Mononuclear cell (primary cell): ENCODE data around the gene JARID2. TPM values are rescaled to one million over a fixed set of nuclear protein-coding genes. Genes with fewer than 3 reads are reported as not detected.

Experiments used
- H3K27me3 ChIP-seq: 2 replicates; pipeline ENCODE4 v1.6.0; 2011; ENCODE audit warnings: low read length, control low read depth; ENCODE audit not compliant: insufficient read depth
- H3K4me1 ChIP-seq: 2 replicates; pipeline ENCODE4 v1.5.1; 2011; ENCODE audit warnings: mild to moderate bottlenecking, low read length, control low read depth; ENCODE audit not compliant: insufficient read depth
- H3K4me3 ChIP-seq: 2 replicates; pipeline ENCODE4 v1.5.1; 2011; ENCODE audit warnings: mild to moderate bottlenecking, low read length, moderate library complexity
- H3K9me3 ChIP-seq: 2 replicates; pipeline ENCODE4 v1.5.1; 2011; ENCODE audit warnings: low read depth, mild to moderate bottlenecking, control low read depth, low read length
- total RNA-seq: library from RNA; depleted of rRNA; stranded (reverse); fragments of >200 nt; gene quantifications from one replicate; pipeline ENCODE4 v1.2.3, GENCODE V29; 2012

JARID2 gene
- total RNA-seq, 1 donor = 74.8 TPM

DNA sequence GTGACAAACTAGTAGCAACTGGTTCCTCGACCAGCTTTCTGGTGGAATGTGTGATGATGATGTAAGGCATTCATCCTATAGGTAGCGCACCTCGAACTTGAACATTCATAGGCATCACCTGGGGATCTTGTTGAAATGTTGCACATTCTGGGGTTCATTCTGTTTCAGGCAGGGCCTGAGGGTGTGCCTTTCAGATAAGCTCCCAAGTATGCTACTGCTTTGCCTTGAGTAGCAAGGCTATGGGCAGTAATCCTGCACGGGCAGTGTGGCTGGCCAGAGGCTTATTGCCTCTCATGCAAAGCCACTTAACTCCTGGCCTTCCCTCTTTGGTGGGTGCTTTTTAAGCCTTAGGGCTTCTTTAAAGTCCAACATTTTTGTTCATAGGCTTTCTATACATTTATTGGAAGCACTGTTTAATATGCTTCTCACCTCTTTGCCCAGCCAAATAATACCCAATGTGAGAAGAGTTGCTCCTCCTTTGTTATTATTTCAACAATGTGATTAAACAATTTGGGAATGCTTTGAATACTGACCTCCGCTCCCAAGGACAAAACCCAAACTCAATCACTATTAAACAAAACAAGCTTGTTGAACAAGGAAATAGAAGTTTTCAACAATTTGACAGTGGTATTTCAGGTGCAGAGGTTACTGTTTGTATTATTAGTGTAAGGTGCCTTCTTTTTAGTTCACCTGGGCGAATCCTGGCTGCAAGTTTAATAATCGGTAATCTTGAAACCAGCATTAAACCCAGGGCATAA, 57.5 kb downstream of the JARID2 start:
- Histone ChIP-seq H3K27me3 (no peaks in the 10 kb centered on the region), H3K9me3 (no peaks in the 10 kb centered on the region), H3K4me1 (peaks cover 83% of the 10 kb centered on the region)

DNA sequence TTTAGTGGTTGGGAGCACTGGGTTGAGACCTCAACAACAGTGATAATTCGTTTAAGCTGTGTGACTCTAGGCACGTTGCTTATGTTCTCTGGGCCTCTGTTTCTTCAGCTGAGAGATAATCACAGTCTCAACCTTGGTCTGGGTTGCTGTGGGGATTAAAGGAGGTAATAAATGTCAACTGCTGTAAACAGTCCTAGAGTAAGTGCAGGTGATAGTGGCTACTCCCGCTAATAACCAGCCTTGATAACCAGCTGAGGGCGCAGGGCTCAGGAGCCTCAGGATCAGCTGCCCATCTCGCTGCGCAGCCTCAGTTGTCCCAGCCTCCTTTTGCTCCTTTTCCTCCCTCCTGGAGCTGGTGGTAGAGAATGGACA, 58.0 kb downstream of the JARID2 start:
- Histone ChIP-seq H3K9me3 (no peaks in the 10 kb centered on the region), H3K27me3 (no peaks in the 10 kb centered on the region), H3K4me3 (no peak overlapping the region), H3K4me1 (peaks cover 83% of the 10 kb centered on the region)

More for the DNA sequence above, 57.5 kb downstream of the JARID2 start:
- no peak overlapping the region for H3K4me3 ChIP-seq

DNA sequence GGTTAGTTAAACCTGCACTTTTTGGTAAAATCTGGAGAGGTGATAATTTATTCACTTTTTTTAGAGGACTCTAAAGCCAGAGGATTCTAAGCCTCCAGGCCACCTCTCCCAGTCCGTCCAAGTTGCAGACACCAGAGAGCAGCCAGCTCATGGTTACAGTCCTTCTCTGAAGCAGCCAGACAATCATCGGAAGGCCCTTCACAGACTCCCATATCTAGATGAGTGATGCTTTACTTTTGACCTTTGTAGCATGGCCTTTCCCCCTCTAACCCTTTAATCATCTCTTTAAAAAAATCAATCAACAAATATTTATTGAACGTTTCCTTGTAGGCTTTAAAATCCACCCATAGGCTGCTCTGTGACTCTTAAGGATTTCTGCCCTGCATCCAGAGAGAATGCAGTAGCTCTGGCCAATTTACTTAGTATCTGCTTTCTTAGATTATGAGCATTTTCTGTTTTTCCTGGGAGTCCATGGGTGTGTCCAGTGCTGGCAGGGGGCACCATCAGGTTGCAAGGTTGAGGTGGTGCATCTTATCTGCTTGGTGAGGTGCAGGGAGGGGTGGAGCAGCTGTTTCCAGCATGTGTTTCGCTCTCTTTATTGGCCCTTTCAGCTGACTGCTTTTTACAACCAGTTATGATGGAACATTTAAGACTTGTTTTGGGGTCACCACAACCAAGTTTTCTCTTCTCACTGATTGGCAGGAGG, 58.6 kb downstream of the JARID2 start:
- Histone ChIP-seq H3K27me3 (no peaks in the 10 kb centered on the region), H3K9me3 (no peaks in the 10 kb centered on the region), H3K4me1 (peaks cover 81% of the 10 kb centered on the region), H3K4me3 (no peak overlapping the region)

DNA sequence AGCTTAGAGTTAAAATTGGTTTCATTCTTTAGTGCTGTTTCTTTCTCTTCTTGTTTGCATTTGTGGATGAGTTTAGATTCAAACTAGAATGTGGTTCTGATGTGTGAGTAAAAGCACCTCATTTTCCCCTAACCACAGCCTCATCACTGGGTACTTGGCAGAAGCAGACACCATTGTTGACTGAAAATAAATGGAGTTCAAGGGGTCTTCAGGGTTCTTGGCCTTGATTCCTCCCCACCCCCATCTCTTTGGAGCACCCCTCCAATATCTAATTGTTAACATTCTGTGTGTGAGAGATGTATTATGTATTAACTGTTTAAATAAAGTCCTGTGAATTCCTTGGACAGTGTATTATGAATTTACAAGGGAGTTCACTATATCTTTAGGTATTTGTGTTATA, 59.6 kb downstream of the JARID2 start:
- Histone ChIP-seq H3K9me3 (no peaks in the 10 kb centered on the region), H3K27me3 (no peaks in the 10 kb centered on the region), H3K4me1 (peaks cover 77% of the 10 kb centered on the region), H3K4me3 (no peak overlapping the region)

DNA sequence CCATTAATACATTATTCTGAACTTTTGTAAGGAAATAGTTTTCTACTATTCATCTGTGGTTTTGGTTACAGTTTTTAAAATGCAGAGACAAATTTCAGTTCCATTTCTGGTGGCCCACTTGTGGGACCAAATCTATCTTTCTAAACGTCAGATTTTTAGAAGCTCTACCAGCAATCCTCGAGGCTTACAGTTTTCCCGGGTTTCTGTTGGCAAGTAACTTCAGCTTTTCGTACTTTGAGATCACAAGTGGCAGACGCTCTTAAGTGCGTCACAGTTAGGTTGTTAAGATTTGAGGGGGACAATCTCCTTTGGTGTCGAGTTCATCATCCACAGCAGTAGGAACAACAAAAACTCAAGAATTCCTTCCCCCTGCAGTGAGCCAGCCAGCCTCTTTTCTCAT, 60.0 kb downstream of the JARID2 start:
- Histone ChIP-seq H3K9me3 (no peaks in the 10 kb centered on the region), H3K4me3 (no peak overlapping the region), H3K4me1 (peaks cover 77% of the 10 kb centered on the region), H3K27me3 (no peaks in the 10 kb centered on the region)

DNA sequence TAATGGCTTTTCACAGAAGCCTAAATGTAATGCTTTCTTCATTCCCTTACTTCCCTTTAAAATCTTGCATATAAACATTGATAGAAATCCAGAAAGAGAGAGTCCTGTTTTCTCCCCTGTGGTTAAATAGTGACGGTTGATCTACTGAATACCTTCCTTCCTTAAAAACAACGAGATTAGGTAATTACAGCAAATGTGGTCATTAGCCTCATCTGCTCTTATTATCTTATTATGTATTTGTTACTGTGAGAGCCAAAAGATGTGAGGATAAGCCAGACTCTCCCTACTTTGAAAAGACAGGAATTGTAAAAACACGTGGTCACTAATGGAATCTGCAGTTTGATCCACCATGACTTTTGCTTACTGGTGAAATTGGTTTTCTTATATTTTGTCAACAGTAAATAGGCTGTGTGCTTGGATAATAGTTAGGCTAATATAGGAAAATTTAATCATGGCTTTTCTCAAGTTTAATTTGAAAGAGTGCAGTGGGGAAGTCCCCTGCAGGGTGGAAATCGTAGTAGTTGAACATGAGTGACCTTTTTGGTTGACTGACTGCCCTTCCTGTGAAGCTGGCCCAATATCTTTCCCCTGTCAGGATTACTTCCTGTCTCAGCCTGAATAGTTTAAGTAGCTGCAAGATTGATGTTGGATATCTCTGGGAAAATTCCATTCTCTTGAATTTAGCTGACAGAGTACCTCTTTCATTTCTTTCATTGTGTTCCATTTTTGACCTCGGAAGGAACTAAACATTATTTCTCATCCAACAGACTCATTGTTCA, 62.8 kb downstream of the JARID2 start:
- Histone ChIP-seq H3K9me3 (no peaks in the 10 kb centered on the region), H3K4me3 (no peak overlapping the region), H3K4me1 (peaks cover 90% of the 10 kb centered on the region), H3K27me3 (no peaks in the 10 kb centered on the region)

DNA sequence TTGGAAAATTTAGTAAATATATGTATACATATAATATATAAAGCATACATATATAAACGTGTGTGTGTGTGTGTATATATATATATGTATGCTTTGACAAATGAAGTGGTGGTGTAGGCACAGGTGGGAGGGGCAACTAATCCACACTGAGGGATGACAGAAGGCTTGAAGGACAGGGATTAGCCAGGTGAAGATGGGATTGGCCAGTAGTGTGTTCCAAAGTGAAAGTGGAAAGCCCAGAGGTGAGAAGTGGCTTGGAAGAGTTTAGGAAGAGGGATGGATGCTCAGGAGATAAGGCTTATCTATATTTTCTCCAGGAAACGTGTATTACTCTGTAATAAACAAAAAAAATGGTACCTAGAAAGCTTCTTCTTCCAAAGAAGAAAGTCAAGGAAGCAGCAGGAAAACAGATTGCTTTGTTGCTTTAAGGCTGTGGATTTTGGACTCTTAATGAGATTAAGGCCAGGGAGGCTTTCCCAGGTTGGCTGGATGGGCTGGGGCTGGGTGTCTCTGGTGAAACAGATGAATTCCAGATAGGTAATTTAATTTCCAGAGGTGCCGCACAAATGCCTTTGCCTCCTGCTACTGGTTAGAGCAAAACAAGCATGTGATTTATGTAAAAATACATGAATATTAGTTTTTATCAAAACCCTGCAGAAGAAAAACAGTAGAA, 63.9 kb downstream of the JARID2 start:
- H3K4me3 ChIP-seq = no peak overlapping the region
- peaks cover 85% of the 10 kb centered on the region for H3K4me1 ChIP-seq
- no peaks in the 10 kb centered on the region for H3K27me3 ChIP-seq
- H3K9me3 ChIP-seq = no peaks in the 10 kb centered on the region

DNA sequence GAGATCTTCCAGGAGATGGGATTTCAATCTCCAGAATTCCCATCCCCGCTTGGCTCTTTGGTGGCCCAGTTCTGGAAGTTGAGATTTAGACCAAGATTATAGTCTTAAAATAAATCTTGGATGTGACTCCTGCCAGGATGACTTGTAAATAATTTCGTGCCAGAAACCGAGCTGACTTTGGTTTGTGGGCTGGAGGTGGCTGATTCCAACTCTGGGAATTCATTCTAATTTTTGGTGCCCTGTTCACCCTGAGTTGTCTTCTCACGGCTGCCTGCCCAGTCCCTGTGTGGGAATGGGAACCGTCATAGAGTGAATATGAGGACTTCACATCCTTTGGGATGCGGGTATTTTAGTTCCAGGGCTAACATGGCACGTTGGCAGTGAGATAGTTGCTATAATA, 64.8 kb downstream of the JARID2 start:
- H3K4me1 ChIP-seq = peaks cover 76% of the 10 kb centered on the region
- no peaks in the 10 kb centered on the region for H3K27me3 ChIP-seq

DNA sequence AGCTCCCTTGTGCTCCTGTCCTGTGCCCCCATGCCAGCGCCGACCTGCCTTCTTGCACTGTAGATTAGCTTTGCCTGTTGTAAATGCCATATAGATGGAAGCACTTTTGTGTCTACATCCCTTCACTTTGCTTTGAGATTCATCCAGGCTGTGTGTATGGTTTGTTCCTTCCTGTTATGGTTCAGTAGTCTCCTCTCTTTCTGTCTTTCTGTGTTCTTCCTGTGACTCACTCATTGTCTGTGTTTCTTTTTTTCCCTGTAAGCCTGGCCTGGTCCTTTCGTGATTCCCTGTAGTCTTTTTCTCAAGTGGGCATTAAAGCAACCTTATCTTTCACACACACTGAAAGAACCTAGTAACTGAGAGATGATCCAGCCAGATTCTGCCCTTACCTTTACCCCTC, 66.6 kb downstream of the JARID2 start:
- H3K9me3 ChIP-seq = no peaks in the 10 kb centered on the region
- peaks cover 75% of the 10 kb centered on the region for H3K4me1 ChIP-seq
- no peaks in the 10 kb centered on the region for H3K27me3 ChIP-seq
- no peak overlapping the region for H3K4me3 ChIP-seq

More for the DNA sequence above, 64.8 kb downstream of the JARID2 start:
- Histone ChIP-seq H3K9me3 (no peaks in the 10 kb centered on the region), H3K4me3 (no peak overlapping the region)

DNA sequence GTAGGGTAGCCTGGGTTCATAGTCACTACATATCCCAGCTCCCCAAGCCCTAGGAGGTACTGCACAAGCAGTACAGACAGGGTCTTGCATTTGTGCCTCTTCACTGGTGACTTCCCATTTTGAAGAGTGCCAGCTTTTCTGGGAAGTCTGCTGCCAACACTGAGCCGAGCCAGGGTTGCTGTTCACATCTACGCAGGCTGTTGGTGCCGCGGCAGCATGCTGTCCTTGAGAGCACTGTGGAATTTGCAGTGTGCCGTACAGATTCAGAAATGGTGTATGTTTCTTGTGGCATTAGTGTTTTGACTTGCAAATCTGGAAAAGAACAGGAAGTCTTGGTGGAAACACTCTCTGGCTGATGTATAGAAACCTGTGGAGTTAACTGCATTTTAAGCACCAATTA, 67.5 kb downstream of the JARID2 start:
- H3K4me3 ChIP-seq = no peak overlapping the region
- no peaks in the 10 kb centered on the region for H3K27me3 ChIP-seq
- H3K4me1 ChIP-seq = peaks cover 75% of the 10 kb centered on the region
- no peaks in the 10 kb centered on the region for H3K9me3 ChIP-seq

DNA sequence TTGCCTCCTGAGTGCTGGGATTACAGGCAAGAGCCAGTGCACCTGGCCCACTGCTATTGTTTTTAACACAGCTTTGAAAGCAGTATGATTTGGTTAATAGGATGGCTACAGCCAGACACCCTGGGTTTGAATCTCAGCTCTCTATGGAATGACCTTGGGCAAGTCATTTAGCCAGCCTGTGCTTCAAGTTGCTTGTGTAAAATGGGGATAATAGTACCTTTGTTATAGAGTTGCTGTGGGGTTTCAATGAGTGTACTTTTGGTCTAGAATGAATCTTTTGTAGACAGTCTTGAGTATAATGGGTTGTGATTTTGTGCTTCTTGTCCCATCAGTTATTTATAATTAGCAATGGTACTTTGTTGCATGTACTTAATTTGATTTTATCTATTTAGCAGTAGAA, 70.9 kb downstream of the JARID2 start:
- Histone ChIP-seq H3K9me3 (no peaks in the 10 kb centered on the region), H3K4me1 (peaks cover 63% of the 10 kb centered on the region), H3K4me3 (no peak overlapping the region), H3K27me3 (no peaks in the 10 kb centered on the region)

DNA sequence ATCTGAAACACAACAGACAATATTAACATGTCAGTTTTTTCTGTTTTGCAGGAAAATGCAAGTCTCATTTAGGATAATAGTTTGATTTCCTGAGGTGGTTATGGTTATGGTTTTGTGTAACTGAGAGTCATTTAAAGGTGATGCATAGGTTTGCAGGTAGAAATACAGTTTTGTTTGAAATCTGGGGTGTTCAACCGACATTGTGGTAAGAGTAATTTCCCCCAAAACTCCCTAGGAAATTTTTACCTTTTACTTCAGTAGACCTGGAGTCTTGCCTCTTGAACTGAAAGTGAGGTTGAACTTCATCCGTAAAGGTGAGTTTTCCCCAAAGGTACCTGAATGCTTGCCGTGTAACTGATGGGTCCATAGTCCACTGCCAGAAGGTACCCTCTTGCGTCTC, 71.4 kb downstream of the JARID2 start:
- Histone ChIP-seq H3K4me3 (no peak overlapping the region), H3K9me3 (no peaks in the 10 kb centered on the region), H3K4me1 (peaks cover 58% of the 10 kb centered on the region), H3K27me3 (no peaks in the 10 kb centered on the region)

DNA sequence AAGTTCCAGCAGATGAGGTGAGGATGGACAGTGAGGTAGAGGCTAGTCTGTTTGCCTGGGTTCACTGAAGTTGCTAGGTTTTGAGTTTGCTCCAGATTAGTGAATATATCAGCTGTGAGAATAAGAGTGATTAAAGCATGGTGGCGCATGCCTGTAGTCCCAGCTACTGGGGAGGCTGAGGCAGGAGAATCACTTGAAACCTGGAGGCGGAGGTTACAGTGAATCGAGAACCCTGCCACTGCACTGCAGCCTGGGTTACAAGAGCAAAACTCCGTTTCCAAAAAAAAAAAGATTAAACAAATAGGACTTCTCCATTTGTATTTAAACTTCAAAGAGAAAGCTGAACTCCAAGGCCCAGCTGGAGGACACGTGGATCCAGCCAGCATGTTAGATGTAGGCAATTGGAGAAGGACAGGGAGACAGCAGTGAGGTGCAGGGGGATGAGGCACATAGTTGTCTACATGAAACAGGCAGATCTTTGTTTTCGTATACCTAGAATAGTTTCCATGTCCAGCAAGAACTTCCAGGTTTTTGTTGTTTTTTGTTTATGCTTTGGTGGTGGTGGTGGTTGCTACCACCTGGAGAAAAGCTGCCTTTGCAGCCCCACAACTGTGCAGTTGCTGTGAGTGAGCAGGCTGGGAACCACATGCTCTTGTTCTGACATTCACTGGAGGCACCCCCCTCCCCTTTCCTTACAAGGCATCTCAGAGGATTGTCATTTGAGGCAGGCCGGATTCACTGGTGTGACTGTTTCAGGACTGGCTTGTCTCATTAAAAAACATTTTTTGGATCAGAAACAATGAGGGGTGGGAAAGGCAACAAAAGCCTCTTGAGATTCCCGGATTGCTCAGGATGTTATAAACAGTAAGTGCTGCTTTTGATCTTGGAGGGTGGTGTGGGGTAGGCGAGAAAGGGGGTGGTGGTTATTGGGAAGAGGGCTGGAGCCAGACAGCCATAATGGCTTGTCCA, 72.3 kb downstream of the JARID2 start:
- peaks cover 57% of the 10 kb centered on the region for H3K4me1 ChIP-seq
- H3K27me3 ChIP-seq = no peaks in the 10 kb centered on the region
- no peaks in the 10 kb centered on the region for H3K9me3 ChIP-seq
- H3K4me3 ChIP-seq = no peak overlapping the region

DNA sequence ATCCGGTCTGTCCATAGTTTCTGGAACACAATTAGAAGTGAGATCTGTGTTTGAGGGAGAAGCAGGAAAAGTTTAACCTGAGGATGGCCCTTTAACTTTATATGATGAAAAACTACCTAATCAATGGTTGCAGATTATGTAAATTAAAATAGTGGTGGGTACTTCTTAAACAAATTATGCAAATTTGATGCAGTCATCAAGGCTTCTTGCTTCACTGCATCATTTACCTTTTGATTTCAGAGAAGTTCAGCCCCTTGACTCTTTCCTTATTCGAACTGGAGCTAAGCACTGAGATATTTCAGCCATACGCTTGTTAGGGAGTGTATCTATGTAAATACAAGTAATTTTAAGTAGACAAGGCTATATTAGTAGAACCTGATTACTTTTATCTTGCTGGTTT, 73.8 kb downstream of the JARID2 start:
- H3K9me3 ChIP-seq = no peaks in the 10 kb centered on the region
- H3K4me1 ChIP-seq = peaks cover 54% of the 10 kb centered on the region
- H3K27me3 ChIP-seq = no peaks in the 10 kb centered on the region
- no peak overlapping the region for H3K4me3 ChIP-seq
